ENCODE data around the gene POLD3. TPM values are rescaled to one million over a fixed set of nuclear protein-coding genes. Genes with fewer than 3 reads are reported as not detected.

Gene POLD3
- total RNA-seq, 2 experiments from 2014 or later, result 4.6 to 5.2 TPM

DNA sequence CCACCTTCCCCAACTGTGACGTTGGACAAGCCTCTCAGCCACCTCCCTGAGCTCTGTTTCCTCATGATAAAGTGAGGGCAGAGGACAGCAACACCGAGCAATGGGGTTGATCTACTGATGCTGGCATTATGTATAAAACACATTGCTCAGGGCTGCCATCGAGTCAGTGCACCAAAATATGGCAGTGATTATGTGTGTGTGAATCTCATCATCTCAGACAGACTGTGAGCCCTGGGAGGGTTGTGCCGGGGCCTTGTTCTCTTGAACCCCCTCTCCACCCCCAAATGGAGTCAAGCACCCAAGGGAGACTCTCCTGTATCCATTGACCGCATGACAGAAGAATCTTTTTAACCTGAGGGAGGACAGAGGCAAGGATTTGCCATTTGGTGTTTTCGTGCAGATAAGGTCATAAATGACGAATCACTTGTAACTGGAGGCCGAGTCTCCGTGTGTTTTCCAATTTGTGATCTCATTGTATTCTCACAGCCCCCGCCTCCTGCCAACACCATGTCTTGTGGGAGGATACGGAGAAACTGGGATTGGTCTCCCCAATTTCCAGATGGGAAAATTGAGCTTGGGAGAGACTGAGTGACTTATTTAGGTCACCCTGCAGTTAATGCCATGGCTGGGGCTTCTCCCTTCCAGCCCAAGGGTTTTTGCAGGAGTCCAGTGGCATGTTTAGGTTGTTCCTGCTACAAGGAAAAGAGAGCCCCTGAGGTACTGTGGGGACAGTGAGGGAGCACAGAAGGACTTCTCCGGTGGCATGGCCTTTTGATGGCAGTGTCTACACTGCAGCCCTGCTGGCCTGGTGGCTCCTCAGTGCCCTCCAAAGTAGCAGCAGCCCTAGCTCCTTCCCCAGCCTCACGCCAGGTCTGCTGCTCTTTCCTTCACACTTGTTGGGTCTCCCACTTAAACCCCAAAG lies 86.5 kb downstream of the POLD3 start:
- Mint-ChIP-seq H3K9me3 (no peaks in the 10 kb centered on the region), H3K27me3 (peaks cover 25% of the 10 kb centered on the region), H3K27ac (no peak overlapping the region), H3K36me3 (ENCODE audit: low read depth) (no peaks in the 10 kb centered on the region), H3K4me1 (ENCODE audit: low read depth) (no peaks in the 10 kb centered on the region), H3K4me3 (no peak overlapping the region)
- DNase-seq (no peak), ATAC-seq (ENCODE audit: poor library complexity) (no peak)
- H3K9me3 ChIP-seq (ENCODE audit: control insufficient read depth in 1 of 2, insufficient read depth in 1 of 2, low read length in 2 of 2), result peaks cover 0 to 4% of the 10 kb centered on the region in 2 experiments
- TF ChIP-seq, protein P1, sequence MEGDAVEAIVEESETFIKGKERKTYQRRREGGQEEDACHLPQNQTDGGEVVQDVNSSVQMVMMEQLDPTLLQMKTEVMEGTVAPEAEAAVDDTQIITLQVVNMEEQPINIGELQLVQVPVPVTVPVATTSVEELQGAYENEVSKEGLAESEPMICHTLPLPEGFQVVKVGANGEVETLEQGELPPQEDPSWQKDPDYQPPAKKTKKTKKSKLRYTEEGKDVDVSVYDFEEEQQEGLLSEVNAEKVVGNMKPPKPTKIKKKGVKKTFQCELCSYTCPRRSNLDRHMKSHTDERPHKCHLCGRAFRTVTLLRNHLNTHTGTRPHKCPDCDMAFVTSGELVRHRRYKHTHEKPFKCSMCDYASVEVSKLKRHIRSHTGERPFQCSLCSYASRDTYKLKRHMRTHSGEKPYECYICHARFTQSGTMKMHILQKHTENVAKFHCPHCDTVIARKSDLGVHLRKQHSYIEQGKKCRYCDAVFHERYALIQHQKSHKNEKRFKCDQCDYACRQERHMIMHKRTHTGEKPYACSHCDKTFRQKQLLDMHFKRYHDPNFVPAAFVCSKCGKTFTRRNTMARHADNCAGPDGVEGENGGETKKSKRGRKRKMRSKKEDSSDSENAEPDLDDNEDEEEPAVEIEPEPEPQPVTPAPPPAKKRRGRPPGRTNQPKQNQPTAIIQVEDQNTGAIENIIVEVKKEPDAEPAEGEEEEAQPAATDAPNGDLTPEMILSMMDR (IDR thresholded peaks at IDR 0.05), result no peak
- H3K4me1 ChIP-seq (ENCODE audit: insufficient read depth, low read length), result peaks cover 6% of the 10 kb centered on the region
- H3K27me3 ChIP-seq (ENCODE audit: control insufficient read depth in 1 of 2, insufficient read depth in 2 of 2, low read length in 2 of 2), result peaks cover 9 to 11% of the 10 kb centered on the region in 2 experiments
- H3K36me3 ChIP-seq (ENCODE audit: insufficient read depth, low read length), result no peaks in the 10 kb centered on the region
- H3K27ac ChIP-seq (ENCODE audit: low read depth in 1 of 2, low read length in 2 of 2), result no peak overlapping the region
- H3K4me3 ChIP-seq (ENCODE audit: low read length), result no peak overlapping the region
- ChIA-PET POLR2A (no interaction called here), CTCF (no interaction called here)
- intact Hi-C loops (cut with DNase I, micrococcal nuclease), result no loop called here

DNA sequence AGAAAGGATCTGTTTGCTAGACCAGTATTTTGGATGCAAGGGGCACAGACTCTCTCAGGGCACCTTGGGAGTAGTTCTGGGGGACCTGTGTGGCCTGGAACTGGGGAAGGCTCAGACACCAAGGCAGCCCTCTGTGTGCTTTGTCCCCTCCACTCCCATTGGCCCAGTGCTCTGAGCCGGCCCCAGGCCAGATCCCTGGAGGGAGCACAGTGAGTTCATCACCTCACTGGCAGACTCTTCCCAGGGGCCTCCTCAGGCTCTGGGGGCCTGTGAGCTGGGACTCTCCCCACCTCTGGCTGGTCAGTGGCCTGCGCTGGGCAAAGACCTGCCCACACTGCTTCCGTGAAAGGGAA lies 87.1 kb downstream of the POLD3 start:
- Histone ChIP-seq H3K4me1 (ENCODE audit: insufficient read depth, low read length) (peaks cover 6% of the 10 kb centered on the region), H3K27me3 (ENCODE audit: control insufficient read depth in 1 of 2, insufficient read depth in 2 of 2, low read length in 2 of 2) (peaks cover 9 to 14% of the 10 kb centered on the region in 2 experiments), H3K4me3 (ENCODE audit: low read length) (no peak overlapping the region), H3K36me3 (ENCODE audit: insufficient read depth, low read length) (no peaks in the 10 kb centered on the region), H3K9me3 (ENCODE audit: control insufficient read depth in 1 of 2, insufficient read depth in 1 of 2, low read length in 2 of 2) (peaks cover 0 to 6% of the 10 kb centered on the region in 2 experiments), H3K27ac (ENCODE audit: low read depth in 1 of 2, low read length in 2 of 2) (no peak overlapping the region)
- Mint-ChIP-seq H3K36me3 (ENCODE audit: low read depth) (no peaks in the 10 kb centered on the region), H3K27ac (no peak overlapping the region), H3K4me1 (ENCODE audit: low read depth) (no peaks in the 10 kb centered on the region), H3K9me3 (no peaks in the 10 kb centered on the region), H3K4me3 (no peak overlapping the region), H3K27me3 (peaks cover 31% of the 10 kb centered on the region)
- DNase-seq, result no peak
- no peak for ATAC-seq (ENCODE audit: poor library complexity)
- TF ChIP-seq, protein P1 (IDR thresholded peaks at IDR 0.05), result no peak
- POLR2A ChIA-PET, result no interaction called here
- intact Hi-C loops (cut with DNase I, micrococcal nuclease), result no loop called here
- CTCF ChIA-PET, result no interaction called here

DNA sequence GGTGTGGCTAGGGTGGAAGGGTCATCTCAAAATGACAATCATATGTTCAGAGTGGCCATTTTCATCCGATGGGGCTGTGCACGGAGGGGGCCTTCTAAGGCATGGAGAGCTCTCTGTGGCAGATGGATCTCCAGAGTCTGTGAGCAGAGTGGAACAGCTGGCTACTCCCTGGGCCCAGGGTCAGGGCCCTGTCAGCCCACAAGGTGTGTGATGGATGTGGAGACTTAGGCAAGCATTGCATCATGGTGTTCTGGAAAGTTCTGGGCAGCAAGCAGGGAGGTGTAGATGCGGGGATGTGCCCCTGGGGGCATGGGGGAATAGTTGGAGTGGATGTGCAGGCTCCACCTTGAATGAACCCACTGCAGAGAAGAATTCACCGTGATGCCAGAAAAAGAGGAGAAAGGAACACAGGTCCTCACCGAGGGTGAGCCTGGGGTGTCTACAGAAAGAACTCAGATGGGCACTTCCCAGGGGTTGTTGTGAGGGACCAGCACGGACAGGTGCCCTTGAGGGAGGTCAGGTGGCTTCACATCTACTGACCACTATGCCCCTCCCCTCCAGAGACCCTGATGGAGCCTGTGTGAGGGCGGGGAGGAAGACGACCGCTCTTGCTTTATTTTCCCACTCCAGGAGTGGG lies 87.8 kb downstream of the POLD3 start:
- H3K4me3 Mint-ChIP-seq, result no peak overlapping the region
- DNase-seq, result no peak

More for the DNA sequence above, 87.8 kb downstream of the POLD3 start:
- CTCF ChIA-PET, result interaction anchor here (1.4 kb wide), 1 partner anchor 22 kb away, joined by 3 read pairs; no protein-coding TSS in a partner anchor
- POLR2A ChIA-PET, result no interaction called here
- Histone ChIP-seq H3K4me1 (ENCODE audit: insufficient read depth, low read length) (peaks cover 6% of the 10 kb centered on the region), H3K27ac (ENCODE audit: low read depth in 1 of 2, low read length in 2 of 2) (no peak overlapping the region), H3K27me3 (ENCODE audit: control insufficient read depth in 1 of 2, insufficient read depth in 2 of 2, low read length in 2 of 2) (peaks cover 9 to 14% of the 10 kb centered on the region in 2 experiments), H3K9me3 (ENCODE audit: control insufficient read depth in 1 of 2, insufficient read depth in 1 of 2, low read length in 2 of 2) (peaks cover 0 to 6% of the 10 kb centered on the region in 2 experiments), H3K36me3 (ENCODE audit: insufficient read depth, low read length) (no peaks in the 10 kb centered on the region), H3K4me3 (ENCODE audit: low read length) (no peak overlapping the region)
- no peaks in the 10 kb centered on the region for H3K36me3 Mint-ChIP-seq (ENCODE audit: low read depth)
- H3K27ac Mint-ChIP-seq, result no peak overlapping the region
- no peaks in the 10 kb centered on the region for H3K4me1 Mint-ChIP-seq (ENCODE audit: low read depth)
- H3K27me3 Mint-ChIP-seq, result peaks cover 38% of the 10 kb centered on the region
- no peak for ATAC-seq (ENCODE audit: poor library complexity)
- H3K9me3 Mint-ChIP-seq, result no peaks in the 10 kb centered on the region
- intact Hi-C loops (cut with DNase I, micrococcal nuclease), result no loop called here
- TF ChIP-seq, protein P1 (IDR thresholded peaks at IDR 0.05), result no peak
